ENCODE measurements around the gene GMDS. TPM values are rescaled to one million over a fixed set of nuclear protein-coding genes. Genes with fewer than 3 reads are reported as not detected.

The GMDS gene
- total RNA-seq, 4 donors from 2014 or later, result 3.4 to 7.2 (median 4.6) TPM

GRCh38 chr6:1802491-1803395 is 442.7 kb downstream of the GMDS start:
- H3K9me3 ChIP-seq, result no peaks in the 10 kb centered on the region
- no peak overlapping the region for H3K27ac ChIP-seq
- ATAC-seq, result no peak
- intact Hi-C loops (cut with DNase I; ENCODE audit: low total_unique reads), result no loop called here
- DNase-seq, result no peak
- H3K27me3 ChIP-seq, result no peaks in the 10 kb centered on the region
- no peaks in the 10 kb centered on the region for H3K4me1 ChIP-seq
- no peak overlapping the region for H3K4me3 ChIP-seq
- in situ Hi-C loops (cut with MboI; ENCODE audit: low sequenced_read_pairs in 4 of 4), result no loop called here
- TF ChIP-seq CTCF (IDR thresholded peaks at IDR 0.05 in 4 of 5, conservative IDR thresholded peaks at IDR 0.05 in 1 of 5) (no peak), POLR2A (IDR thresholded peaks at IDR 0.05) (no peak)
- H3K36me3 ChIP-seq, result no peaks in the 10 kb centered on the region

- Histone ChIP-seq H3K4me1 (no peaks in the 10 kb centered on the region), H3K36me3 (no peaks in the 10 kb centered on the region), H3K9me3 (no peaks in the 10 kb centered on the region), H3K27ac (no peak overlapping the region), H3K27me3 (no peaks in the 10 kb centered on the region), H3K4me3 (no peak overlapping the region)
- no peak for ATAC-seq
- TF ChIP-seq CTCF (IDR thresholded peaks at IDR 0.05 in 4 of 5, conservative IDR thresholded peaks at IDR 0.05 in 1 of 5) (no peak), POLR2A (IDR thresholded peaks at IDR 0.05) (no peak)
- intact Hi-C loops (cut with DNase I; ENCODE audit: low total_unique reads) (no loop called here), in situ Hi-C loops (cut with MboI; ENCODE audit: low sequenced_read_pairs in 4 of 4) (no loop called here)
- DNase-seq, result no peak
Observed at GRCh38 chr6:1801401-1801800, 444.0 kb downstream of the GMDS start.

- intact Hi-C loops (cut with DNase I; ENCODE audit: low total_unique reads), result no loop called here
- ATAC-seq (no peak), DNase-seq (no peak)
- H3K4me1 ChIP-seq, result no peaks in the 10 kb centered on the region
- in situ Hi-C loops (cut with MboI; ENCODE audit: low sequenced_read_pairs in 4 of 4), result no loop called here
- no peak overlapping the region for H3K27ac ChIP-seq
- H3K4me3 ChIP-seq, result no peak overlapping the region
- no peak for TF ChIP-seq POLR2A (IDR thresholded peaks at IDR 0.05)
- TF ChIP-seq CTCF (IDR thresholded peaks at IDR 0.05 in 4 of 5, conservative IDR thresholded peaks at IDR 0.05 in 1 of 5), result no peak
- no peaks in the 10 kb centered on the region for H3K9me3 ChIP-seq
- no peaks in the 10 kb centered on the region for H3K36me3 ChIP-seq
- no peaks in the 10 kb centered on the region for H3K27me3 ChIP-seq
Observed at GRCh38 chr6:1800845-1801244, 444.6 kb downstream of the GMDS start.

GRCh38 chr6:1798965-1799325 is 446.5 kb downstream of the GMDS start:
- no peak overlapping the region for H3K27ac ChIP-seq
- TF ChIP-seq CTCF (IDR thresholded peaks at IDR 0.05 in 4 of 5, conservative IDR thresholded peaks at IDR 0.05 in 1 of 5) (no peak), POLR2A (IDR thresholded peaks at IDR 0.05) (no peak)
- in situ Hi-C loops (cut with MboI; ENCODE audit: low sequenced_read_pairs in 4 of 4) (no loop called here), intact Hi-C loops (cut with DNase I; ENCODE audit: low total_unique reads) (no loop called here)
- no peaks in the 10 kb centered on the region for H3K4me1 ChIP-seq
- no peaks in the 10 kb centered on the region for H3K36me3 ChIP-seq
- no peak for ATAC-seq
- no peak overlapping the region for H3K4me3 ChIP-seq
- no peaks in the 10 kb centered on the region for H3K27me3 ChIP-seq
- no peaks in the 10 kb centered on the region for H3K9me3 ChIP-seq
- DNase-seq, result no peak

All from gastrocnemius medialis (tissue), 4 donors.